GM21528 (cell line): Measurements from ENCODE around the gene PPP2R5A.
"Not testable (repeated sequence)": the region's sequence is repeated elsewhere in the genome, so short reads cannot be mapped to it uniquely, and the experiment has no call there.

ENCODE experiments used
- ATAC-seq: cut with Tn5 transposase; IDR thresholded peaks from one replicate; pipeline ENCODE4 v1.9.1; 2021; ENCODE audit warnings: mild to moderate bottlenecking, moderate library complexity; ENCODE audit not compliant: unreplicated experiment, low FRiP score

PPP2R5A gene

GRCh38 chr1:212267017-212267416, 18.2 kb upstream of the PPP2R5A start:
- ATAC-seq = no peak

- no peak for ATAC-seq
These were observed 17.8 kb upstream of the PPP2R5A start for GRCh38 chr1:212267460-212267859.

- ATAC-seq = no peak
These were observed 15.9 kb upstream of the PPP2R5A start for GRCh38 chr1:212269306-212269705.

- no peak for ATAC-seq
These were observed 14.6 kb upstream of the PPP2R5A start for GRCh38 chr1:212270564-212270963.

- no peak for ATAC-seq
These were observed 14.0 kb upstream of the PPP2R5A start for GRCh38 chr1:212271234-212271633.

GRCh38 chr1:212271823-212272485, 13.3 kb upstream of the PPP2R5A start:
- ATAC-seq = no peak

- ATAC-seq = no peak
These were observed 3.6 kb upstream of the PPP2R5A start for GRCh38 chr1:212281590-212281989.

GRCh38 chr1:212283741-212284140, 1.5 kb upstream of the PPP2R5A start:
- no peak for ATAC-seq

- ATAC-seq = no peak
These were observed 872 bp upstream of the PPP2R5A start for GRCh38 chr1:212284332-212284743.

GRCh38 chr1:212285685-212286555, 710 bp downstream of the PPP2R5A start:
- peak; percentile 18 for ATAC-seq

GRCh38 chr1:212286556-212287131, 1.4 kb downstream of the PPP2R5A start:
- ATAC-seq = peak; percentile 0

GRCh38 chr1:212287261-212287895, 2.2 kb downstream of the PPP2R5A start:
- no peak for ATAC-seq

- ATAC-seq = not testable (repeated sequence)
These were observed 2.8 kb downstream of the PPP2R5A start for GRCh38 chr1:212287995-212288394.

GRCh38 chr1:212288615-212289014, 3.4 kb downstream of the PPP2R5A start:
- ATAC-seq = no peak

- ATAC-seq = no peak
These were observed 4.3 kb downstream of the PPP2R5A start for GRCh38 chr1:212289262-212290077.

GRCh38 chr1:212290608-212291007, 5.4 kb downstream of the PPP2R5A start:
- no peak for ATAC-seq

- ATAC-seq = peak; percentile 46
These were observed 6.4 kb downstream of the PPP2R5A start for GRCh38 chr1:212291505-212292134.

- no peak for ATAC-seq
These were observed 7.3 kb downstream of the PPP2R5A start for GRCh38 chr1:212292250-212293105.

- ATAC-seq = no peak
These were observed 8.4 kb downstream of the PPP2R5A start for GRCh38 chr1:212293579-212293978.
